GM12878 (cell line): ENCODE results near the gene NRXN3.

Experiments
- DPF2 ChIP-seq: fragments of 450-650 bp; IDR thresholded peaks from 2 replicates; pipeline ENCODE4 v1.6.1; 2017; ENCODE audit warnings: mild to moderate bottlenecking
- ELK1 ChIP-seq: IDR thresholded peaks from 2 replicates; pipeline ENCODE4 v1.6.1; 2012; ENCODE audit warnings: low read depth, low read length, improper control_type of control experiment
- FOS ChIP-seq: IDR thresholded peaks from 3 replicates; pipeline ENCODE4 v1.6.1; 2011; ENCODE audit warnings: borderline replicate concordance; ENCODE audit not compliant: insufficient read length; ENCODE audit errors: extremely low read depth
- NFYB ChIP-seq: IDR thresholded peaks from 2 replicates; pipeline ENCODE4 v1.6.1; 2011; ENCODE audit warnings: low read depth, mild to moderate bottlenecking, low read length, improper control_type of control experiment, moderate library complexity; ENCODE audit not compliant: insufficient read depth
- NRF1 ChIP-seq: conservative IDR thresholded peaks from 2 replicates; pipeline ENCODE4 v1.6.1; 2011; ENCODE audit warnings: mild to moderate bottlenecking, low read depth, low read length, improper control_type of control experiment
- RCOR1 ChIP-seq: conservative IDR thresholded peaks from 2 replicates; pipeline ENCODE4 v1.6.1; 2012; ENCODE audit warnings: low read depth, low read length, improper control_type of control experiment
- SIN3A ChIP-seq: IDR thresholded peaks from 2 replicates; pipeline ENCODE4 v1.6.1; 2012; ENCODE audit warnings: low read depth, low read length, improper control_type of control experiment
- SUZ12 ChIP-seq: fragments of 200-600 bp; sonication (generic); IDR thresholded peaks from one replicate; pipeline ENCODE4 v1.6.1; 2018; ENCODE audit warnings: antibody characterized with exemption, mild to moderate bottlenecking; ENCODE audit not compliant: unreplicated experiment
- TF ChIP-seq, protein P1 (sequence below): IDR thresholded peaks from 2 replicates; pipeline ENCODE4 v1.6.1; 2011; ENCODE audit warnings: low read depth, low read length, improper control_type of control experiment, borderline replicate concordance
- TF ChIP-seq, protein P2 (sequence below): IDR thresholded peaks from 2 replicates; pipeline ENCODE4 v1.6.1; 2012; ENCODE audit warnings: mild to moderate bottlenecking, low read depth, low read length
- TF ChIP-seq, protein P3 (sequence below), 3 experiments: IDR thresholded peaks in 2 of 3; conservative IDR thresholded peaks in 1 of 3; 2 replicates each; pipeline ENCODE4 v1.5.1; 2011; ENCODE audit warnings: low read depth in 3 of 3, low read length in 3 of 3, mild to moderate bottlenecking in 3 of 3, control low read depth in 2 of 3, moderate library complexity in 2 of 3, inconsistent platforms in 1 of 3, mixed read lengths in 1 of 3; ENCODE audit not compliant: control insufficient read depth in 2 of 3, insufficient read depth in 1 of 3; ENCODE audit errors: extremely low read depth in 1 of 3
- TF ChIP-seq, protein P4 (sequence below): fragments of 450-650 bp; formaldehyde crosslinking; IDR thresholded peaks from 2 replicates; pipeline ENCODE4 v1.4.0; 2022; ENCODE audit warnings: mild to moderate bottlenecking, moderate library complexity

GRCh38 chr14:79437951-79438350 is 1267.8 kb downstream of the NRXN3 start:
- TF ChIP-seq, protein P1, sequence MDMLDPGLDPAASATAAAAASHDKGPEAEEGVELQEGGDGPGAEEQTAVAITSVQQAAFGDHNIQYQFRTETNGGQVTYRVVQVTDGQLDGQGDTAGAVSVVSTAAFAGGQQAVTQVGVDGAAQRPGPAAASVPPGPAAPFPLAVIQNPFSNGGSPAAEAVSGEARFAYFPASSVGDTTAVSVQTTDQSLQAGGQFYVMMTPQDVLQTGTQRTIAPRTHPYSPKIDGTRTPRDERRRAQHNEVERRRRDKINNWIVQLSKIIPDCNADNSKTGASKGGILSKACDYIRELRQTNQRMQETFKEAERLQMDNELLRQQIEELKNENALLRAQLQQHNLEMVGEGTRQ, result no peak
- TF ChIP-seq RCOR1 (no peak), SIN3A (no peak), NFYB (no peak), ELK1 (no peak), SUZ12 (no peak), DPF2 (no peak), FOS (no peak), NRF1 (no peak)
- TF ChIP-seq, protein P2, sequence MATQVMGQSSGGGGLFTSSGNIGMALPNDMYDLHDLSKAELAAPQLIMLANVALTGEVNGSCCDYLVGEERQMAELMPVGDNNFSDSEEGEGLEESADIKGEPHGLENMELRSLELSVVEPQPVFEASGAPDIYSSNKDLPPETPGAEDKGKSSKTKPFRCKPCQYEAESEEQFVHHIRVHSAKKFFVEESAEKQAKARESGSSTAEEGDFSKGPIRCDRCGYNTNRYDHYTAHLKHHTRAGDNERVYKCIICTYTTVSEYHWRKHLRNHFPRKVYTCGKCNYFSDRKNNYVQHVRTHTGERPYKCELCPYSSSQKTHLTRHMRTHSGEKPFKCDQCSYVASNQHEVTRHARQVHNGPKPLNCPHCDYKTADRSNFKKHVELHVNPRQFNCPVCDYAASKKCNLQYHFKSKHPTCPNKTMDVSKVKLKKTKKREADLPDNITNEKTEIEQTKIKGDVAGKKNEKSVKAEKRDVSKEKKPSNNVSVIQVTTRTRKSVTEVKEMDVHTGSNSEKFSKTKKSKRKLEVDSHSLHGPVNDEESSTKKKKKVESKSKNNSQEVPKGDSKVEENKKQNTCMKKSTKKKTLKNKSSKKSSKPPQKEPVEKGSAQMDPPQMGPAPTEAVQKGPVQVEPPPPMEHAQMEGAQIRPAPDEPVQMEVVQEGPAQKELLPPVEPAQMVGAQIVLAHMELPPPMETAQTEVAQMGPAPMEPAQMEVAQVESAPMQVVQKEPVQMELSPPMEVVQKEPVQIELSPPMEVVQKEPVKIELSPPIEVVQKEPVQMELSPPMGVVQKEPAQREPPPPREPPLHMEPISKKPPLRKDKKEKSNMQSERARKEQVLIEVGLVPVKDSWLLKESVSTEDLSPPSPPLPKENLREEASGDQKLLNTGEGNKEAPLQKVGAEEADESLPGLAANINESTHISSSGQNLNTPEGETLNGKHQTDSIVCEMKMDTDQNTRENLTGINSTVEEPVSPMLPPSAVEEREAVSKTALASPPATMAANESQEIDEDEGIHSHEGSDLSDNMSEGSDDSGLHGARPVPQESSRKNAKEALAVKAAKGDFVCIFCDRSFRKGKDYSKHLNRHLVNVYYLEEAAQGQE, result no peak
- TF ChIP-seq, protein P3, sequence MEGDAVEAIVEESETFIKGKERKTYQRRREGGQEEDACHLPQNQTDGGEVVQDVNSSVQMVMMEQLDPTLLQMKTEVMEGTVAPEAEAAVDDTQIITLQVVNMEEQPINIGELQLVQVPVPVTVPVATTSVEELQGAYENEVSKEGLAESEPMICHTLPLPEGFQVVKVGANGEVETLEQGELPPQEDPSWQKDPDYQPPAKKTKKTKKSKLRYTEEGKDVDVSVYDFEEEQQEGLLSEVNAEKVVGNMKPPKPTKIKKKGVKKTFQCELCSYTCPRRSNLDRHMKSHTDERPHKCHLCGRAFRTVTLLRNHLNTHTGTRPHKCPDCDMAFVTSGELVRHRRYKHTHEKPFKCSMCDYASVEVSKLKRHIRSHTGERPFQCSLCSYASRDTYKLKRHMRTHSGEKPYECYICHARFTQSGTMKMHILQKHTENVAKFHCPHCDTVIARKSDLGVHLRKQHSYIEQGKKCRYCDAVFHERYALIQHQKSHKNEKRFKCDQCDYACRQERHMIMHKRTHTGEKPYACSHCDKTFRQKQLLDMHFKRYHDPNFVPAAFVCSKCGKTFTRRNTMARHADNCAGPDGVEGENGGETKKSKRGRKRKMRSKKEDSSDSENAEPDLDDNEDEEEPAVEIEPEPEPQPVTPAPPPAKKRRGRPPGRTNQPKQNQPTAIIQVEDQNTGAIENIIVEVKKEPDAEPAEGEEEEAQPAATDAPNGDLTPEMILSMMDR (IDR thresholded peaks at IDR 0.05 in 2 of 3, conservative IDR thresholded peaks at IDR 0.05 in 1 of 3; ENCODE audit: control insufficient read depth in 2 of 3, extremely low read depth in 1 of 3, insufficient read depth in 1 of 3, low read depth in 3 of 3, low read length in 3 of 3), result no peak
- TF ChIP-seq, protein P4, sequence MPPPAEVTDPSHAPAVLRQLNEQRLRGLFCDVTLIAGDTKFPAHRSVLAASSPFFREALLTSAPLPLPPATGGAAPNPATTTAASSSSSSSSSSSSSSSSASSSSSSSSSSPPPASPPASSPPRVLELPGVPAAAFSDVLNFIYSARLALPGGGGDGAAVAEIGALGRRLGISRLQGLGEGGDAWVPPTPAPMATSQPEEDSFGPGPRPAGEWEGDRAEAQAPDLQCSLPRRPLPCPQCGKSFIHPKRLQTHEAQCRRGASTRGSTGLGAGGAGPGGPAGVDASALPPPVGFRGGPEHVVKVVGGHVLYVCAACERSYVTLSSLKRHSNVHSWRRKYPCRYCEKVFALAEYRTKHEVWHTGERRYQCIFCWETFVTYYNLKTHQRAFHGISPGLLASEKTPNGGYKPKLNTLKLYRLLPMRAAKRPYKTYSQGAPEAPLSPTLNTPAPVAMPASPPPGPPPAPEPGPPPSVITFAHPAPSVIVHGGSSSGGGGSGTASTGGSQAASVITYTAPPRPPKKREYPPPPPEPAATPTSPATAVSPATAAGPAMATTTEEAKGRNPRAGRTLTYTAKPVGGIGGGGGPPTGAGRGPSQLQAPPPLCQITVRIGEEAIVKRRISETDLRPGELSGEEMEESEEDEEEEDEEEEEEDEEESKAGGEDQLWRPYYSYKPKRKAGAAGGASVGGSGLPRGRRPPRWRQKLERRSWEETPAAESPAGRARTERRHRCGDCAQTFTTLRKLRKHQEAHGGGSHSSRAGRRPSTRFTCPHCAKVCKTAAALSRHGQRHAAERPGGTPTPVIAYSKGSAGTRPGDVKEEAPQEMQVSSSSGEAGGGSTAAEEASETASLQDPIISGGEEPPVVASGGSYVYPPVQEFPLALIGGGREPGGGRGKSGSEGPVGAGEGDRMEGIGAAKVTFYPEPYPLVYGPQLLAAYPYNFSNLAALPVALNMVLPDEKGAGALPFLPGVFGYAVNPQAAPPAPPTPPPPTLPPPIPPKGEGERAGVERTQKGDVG (CRISPR knock-in tag), result no peak
